CMK (cell line): ENCODE results near the gene KLHDC4.
A peak's percentile ranks its signal among the peaks of the same experiment; 100 is the strongest.
"Not testable (repeated sequence)": the region's sequence is repeated elsewhere in the genome, so short reads cannot be mapped to it uniquely, and the experiment has no call there.

Experiments
- DNase-seq: peaks from one replicate; pipeline ENCODE4 v3.0.0-alpha.2; 2010; ENCODE audit warnings: low read depth

Gene KLHDC4

DNA sequence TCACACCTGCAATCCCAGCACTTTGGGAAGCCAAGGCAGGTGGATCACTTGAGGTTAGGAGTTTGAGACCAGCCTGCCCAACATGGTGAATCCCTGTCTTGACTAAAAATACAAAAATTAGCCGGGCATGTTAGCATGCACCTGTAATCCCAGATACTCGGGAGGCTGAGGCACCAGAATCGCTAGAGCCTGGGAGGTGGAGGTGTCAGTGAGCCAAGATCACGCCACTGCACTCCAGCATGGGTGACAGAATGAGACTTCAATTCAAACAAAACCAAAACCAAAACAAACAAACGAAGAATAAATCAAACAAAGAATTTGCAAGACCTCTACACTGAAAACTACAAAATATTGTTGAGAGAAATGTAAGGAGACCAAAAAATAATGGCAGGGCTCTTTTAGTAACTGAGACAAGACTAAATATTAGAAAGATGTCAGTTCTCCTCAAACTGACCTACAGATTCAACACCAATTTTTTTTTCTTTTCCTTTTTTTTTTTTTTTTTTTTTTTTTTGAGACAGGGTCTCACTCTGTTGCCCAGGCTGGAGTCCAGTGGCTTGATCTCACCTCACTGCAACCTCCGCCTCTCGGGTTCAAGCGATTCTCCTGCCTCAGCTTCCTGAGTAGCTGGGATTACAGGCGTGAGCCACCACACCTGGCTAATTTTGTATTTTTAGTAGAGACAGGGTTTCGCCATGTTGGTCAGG is 23.1 kb upstream of the KLHDC4 start:
- not testable (repeated sequence) for DNase-seq

DNA sequence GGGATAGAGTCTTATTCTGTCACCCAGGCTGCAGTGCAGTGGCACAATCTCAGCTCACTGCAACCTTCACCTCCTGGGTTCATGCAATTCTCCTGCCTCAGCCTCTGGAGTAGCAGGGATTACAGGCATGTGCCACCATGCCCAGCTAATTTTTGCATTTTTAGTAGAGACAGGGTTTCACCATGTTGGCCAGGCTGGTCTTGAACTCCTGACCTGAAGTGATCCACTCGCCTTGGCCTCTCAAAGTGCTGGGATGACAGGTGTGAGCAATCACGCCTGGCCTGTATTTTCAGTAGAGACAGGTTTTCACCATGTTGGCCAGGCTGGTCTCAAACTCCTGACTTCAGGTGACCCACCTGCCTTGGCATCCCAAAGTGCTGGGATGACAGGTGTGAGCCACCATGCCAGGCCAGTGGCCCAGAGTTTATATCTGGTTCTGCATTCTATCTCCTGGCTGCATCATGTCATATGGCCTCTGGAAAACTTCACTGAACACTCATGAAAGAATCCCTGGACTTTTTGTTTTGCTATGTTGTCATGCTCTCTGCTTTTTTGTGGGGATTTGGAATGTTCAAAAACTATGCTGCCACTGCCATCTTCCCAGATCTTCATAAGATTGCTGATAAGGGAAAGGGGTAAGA is 21.8 kb upstream of the KLHDC4 start:
- DNase-seq, result not testable (repeated sequence)

DNA sequence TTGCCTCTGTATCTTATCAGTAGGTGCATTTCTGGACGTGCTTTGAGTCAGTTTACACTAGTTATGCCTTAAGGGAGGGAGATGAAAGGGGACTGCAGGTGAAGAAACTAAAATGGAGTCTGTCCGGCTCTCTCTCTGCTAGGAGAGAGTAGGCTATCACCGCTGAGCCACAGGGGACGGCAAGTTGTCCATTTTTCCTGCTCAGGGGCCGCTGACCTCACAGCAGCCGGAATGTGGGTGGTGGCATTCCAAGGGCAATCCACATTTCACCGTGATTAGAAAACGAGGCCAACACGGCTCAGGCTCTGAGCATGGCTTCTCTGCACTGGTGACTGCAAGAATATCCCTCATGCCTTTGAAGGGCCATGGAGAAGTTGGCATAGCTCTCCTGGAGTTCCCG is 19.0 kb upstream of the KLHDC4 start:
- no peak for DNase-seq

DNA sequence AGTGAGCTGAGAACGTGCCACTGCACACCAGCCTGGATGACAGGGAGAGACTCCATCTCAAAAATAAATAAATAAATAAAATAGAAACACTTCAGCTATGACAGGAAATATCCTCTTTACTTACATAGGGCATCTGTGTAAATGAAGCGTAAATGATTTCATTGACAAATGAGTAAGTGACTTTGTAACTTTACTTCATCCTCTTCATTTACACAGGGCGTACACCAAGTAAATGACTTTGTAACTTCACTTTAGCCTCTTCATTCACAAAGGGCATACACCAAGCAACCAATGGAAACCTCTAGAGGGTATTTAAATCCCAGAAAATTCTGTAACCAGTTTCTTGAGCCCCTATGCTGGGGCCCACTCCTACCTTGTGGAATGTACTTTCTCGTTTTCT is 16.2 kb upstream of the KLHDC4 start:
- no peak for DNase-seq

DNA sequence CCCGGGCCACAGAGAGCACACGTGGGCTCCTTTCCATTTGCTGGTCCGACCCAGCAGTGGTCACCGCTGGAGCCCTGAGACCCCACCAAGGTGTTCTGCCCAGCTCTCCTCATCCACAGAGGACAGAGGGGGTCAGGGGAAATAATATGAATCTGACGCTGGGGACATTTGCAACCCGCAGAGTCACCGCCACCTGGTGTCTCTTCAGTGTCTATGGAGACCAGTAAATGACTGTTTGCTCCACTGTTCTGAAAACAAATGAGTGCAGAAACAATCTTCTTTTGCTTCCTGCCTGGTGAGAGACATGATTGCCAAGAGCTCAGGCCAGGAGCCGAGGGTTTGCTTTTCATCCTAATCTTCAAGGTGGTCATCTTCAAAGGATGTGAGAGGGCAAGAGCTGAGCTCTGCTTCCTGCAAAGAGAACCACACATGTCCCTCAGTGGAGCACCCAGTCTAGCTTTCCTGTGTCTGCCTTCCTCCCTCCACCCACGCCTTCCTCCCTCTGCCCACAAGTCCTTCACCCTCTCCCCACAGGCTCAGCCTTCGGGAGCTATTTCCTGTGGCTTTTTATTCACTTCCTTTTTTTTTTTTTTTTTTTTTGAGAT is 14.7 kb upstream of the KLHDC4 start:
- DNase-seq, result peak; percentile 97

DNA sequence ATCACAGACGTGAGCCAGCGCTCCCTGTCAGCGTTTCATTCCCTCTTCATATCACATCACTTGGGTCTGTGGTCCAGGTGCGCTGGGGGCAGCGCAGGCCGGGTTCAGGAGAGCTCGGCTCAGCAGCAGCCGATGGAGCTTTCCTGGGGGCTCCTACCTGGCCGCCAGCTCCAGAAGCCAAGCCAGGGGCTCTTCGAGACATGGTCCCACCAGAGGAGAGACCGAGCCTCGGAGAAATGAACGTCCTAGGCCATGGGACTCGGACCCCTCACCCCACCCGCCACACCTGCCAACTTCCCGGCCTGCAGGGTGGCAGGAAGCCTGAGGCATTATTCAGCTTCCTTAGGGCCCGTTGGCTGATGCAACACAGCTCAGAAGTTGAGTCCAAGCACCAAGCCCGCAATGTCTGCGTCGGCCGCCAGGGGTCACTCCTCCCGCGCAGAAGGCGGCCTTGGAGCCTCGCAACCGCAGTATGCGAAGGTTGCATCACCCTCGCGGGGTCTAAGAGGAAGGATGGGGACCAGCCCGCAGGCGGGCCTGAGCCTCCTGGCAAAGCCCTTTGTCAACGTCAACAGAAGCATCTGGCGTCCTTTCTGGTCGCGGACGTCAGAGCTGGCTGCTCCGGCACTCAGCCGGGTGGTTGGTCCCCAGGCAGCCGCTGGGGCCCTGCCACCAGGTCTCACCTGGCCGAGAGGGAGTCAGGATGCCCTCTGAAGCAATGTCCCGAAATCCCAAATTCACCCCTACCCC is 13.2 kb upstream of the KLHDC4 start:
- DNase-seq, result peak; percentile 98

DNA sequence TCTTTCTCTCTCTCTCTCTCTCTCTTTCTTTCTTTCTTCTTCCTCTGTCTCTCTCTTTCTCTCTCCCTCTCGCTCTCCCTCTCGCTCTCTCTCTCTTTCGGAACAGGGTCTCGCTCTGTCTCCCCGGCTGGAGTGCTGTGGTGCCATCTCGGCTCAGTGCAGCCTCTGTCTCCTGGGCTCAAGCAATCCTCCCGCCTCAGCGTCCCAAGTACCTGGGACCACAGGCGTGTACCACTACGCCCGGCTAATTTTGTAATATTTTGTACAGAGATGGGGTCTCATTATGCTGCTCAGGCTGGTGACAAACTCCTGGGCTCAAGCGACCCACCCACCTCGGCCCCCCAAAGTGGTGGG is 12.7 kb upstream of the KLHDC4 start:
- no peak for DNase-seq

DNA sequence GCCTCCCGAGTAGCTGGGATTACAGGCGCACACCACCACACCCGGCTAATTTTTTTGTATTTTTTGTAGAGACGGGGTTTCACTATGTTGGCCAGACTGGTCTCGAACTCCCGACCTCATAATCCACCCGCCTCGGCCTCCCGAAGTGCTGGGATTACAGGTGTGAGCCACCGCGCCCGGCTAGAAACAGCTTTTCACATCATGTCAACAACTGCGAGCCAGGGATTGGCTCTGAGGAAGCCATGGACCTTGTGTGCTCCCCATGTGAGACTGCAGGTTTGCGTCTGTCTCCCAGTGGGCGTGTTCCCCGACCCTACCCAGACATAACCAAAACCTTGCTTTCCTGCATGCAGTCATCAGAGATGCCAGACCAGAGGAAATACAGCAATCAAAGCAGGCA is 8.1 kb upstream of the KLHDC4 start:
- DNase-seq, result not testable (repeated sequence)

DNA sequence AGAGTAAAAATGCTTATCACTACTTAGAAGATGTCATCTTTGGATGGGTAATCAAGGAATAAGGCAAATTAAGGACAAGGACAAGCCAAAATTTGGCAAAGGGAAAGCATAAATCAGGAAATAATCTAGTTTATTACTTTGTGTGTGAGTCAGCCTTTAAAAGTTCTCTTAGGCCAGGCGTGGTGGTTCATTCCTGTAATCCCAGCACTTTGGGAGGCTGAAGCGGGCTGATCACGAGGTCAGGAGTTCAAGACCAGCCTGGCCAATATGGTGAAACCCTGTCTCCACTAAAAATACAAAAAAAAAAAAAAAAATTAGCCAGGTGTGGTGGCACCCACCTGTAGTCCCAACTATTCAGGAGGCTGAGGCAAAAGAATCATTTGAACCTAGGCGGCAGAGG is 1.7 kb upstream of the KLHDC4 start:
- not testable (repeated sequence) for DNase-seq

DNA sequence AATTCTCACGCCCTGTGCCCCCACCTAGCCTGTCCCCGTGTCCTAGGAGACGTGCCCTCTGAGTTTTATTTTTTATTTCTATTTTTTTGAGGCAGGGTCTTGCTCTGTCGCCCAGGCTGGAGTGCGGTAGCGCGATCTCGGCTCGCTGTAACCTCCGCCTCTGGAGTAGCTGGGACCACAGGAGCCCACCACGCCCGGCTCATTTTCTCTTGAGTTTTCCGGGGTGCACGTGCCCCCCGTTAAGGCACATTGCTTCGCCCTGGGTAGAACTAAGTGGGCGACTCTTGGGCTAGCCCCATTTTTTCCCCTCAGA is 655 bp upstream of the KLHDC4 start:
- no peak for DNase-seq

DNA sequence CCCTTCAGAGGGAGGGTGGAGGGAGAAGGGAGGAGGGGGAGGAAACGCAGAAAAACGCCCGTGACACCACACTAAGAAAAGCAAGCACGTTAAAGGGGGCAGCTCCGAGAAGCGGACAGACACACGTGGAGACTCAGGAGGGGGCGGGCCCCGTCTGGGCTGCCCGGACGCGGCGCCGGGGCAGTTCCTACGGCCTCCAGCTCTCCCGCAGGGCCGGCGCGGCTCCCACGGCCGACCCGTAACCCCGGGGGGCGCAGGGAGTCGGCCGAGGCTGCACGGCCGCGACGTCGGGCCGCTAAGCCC is 362 bp downstream of the KLHDC4 start:
- peak; percentile 31 for DNase-seq

DNA sequence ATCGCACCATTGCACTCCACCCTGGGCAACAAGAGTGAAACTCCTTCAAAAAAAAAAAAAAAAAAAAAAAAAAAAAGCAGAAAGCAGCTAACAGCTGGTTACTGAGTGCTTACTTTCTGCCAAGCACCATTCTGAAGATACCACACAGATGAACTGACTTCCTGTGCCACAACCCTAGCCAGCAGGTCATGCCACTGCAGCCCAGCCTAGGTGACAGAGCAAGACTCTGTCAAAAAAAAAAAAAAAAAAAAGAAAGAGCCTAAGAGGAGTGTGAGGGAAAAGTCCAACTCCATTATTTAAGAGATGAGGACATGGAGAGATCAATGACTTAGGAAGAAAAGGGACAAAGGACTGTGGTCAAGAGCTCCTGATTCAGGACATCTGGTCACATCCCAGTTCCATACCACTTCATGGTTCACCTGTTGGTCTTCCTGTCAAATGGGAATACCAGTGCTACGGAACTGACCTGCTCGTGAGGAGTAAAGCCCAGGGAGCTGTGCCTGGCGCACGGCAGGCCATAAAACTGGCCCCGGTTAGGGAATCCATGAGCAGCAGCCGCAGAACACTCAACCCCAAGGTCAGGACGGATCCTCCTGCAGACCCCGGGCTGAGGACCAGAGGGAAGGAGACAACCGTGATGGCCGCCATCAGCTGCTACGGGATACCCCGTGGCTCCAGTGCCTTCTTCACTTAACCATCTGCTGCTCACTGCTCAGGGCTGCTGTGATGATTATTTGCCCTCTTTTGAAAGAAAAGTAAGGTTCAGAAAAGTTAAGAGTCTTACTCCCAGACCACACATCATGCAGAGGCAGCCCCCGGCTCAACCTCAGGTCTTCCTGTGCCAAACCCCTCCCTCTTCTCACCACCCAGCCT is 950 bp downstream of the KLHDC4 start:
- no peak for DNase-seq

DNA sequence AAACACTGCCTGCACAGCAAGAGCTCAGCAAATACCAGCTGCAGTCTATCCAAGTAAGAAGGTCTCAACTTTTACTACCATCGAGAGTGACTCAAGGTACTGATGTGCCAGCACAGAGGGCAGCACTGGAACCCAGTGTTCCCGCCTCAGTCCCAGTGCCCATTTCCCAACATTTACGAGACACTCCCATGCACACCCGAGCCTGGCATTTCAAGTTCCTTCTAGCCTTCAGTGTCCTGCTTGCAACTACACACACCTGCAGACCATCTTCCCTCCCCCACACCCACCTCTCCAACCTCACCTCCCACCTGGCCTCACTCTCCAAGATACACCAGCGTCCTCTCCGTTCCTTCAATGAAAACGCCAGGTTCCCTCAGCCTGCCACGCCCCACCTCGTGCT is 3.2 kb downstream of the KLHDC4 start:
- DNase-seq, result no peak

DNA sequence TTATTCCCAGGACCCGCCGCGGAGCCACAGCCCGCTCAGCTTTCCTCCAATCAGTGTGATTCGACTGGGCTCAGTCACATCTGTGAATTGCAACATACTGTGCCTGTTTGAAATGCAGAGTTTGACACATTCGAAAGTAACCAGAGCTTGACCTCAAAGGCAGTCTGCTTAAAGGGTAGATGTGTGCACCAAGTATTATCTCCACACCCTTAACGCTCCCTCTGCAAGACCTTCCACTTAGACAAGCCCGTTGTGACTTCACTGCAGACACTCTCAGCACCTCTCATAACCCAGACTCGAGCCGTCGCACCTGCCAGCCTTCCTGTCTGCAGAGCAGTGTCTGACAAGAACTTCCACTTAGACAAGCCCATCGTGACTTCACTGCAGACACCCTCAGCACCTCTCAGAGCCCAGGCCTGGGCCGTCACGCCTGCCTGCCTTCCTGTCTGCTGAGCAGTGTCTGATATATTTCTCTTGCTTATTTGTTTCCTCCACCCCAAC is 3.7 kb downstream of the KLHDC4 start:
- no peak for DNase-seq

DNA sequence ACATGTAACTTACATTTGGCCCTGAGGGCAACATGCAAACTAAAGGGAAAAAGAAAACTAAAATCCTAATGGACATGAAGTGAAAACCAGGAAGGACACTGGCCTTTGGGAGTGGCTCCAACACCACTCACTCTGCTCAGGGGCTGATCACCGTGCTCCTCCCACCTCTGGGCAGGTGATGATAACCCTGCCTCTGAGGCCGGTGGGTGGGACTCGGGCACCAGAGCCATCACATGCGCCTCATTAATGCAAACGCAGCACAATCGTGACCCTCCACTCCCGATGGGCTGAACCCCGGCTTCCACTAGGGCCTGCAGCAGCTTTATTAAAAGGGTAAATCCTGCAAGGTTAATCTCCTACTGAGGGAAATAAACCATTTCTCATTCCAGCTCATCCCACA is 4.7 kb downstream of the KLHDC4 start:
- no peak for DNase-seq

DNA sequence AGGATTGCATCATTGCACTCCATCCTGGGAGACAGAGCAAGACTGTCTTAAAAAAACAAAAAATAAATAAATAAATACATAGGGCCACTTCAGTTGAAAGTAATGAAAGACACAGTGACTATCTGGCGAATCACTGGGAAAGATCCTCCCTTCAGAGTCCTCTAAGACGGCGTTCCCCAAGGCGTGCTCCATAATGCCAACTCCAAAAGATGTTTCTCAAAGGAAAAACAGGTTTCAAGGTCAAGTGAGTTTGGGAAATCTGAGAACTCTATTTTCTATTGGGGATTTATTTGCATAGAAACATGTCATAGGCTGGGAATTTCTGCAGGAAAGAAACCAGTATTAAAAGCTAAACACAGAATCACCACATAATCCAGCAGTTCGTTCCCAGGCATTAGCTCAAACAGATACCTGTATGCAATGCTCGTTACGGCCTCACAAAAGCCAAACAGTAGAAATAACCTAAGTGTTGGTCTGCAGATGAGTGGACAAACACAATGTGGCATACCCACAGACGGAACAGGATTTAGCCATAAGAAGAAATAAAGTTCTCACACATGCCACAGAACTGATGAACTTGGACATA is 7.9 kb downstream of the KLHDC4 start:
- no peak for DNase-seq

DNA sequence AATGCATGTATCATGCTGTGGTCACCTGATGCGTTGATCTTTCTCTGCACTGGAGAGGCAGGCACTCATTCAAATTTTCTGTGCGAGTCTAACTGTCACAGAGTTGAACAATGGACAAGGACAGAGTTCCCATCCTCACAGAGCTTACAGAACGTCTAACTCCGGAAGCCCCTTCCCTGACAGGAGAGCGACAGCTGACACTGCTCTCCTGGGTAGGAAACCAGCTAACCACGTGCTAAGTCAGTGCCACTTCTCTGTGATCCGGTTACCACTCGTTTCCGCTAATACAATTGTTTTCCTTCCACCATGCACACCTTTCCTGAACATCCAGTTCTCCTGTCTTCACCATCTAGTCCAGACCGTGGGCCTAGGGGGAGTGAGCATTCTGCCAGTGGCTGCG is 11.3 kb downstream of the KLHDC4 start:
- DNase-seq, result no peak

DNA sequence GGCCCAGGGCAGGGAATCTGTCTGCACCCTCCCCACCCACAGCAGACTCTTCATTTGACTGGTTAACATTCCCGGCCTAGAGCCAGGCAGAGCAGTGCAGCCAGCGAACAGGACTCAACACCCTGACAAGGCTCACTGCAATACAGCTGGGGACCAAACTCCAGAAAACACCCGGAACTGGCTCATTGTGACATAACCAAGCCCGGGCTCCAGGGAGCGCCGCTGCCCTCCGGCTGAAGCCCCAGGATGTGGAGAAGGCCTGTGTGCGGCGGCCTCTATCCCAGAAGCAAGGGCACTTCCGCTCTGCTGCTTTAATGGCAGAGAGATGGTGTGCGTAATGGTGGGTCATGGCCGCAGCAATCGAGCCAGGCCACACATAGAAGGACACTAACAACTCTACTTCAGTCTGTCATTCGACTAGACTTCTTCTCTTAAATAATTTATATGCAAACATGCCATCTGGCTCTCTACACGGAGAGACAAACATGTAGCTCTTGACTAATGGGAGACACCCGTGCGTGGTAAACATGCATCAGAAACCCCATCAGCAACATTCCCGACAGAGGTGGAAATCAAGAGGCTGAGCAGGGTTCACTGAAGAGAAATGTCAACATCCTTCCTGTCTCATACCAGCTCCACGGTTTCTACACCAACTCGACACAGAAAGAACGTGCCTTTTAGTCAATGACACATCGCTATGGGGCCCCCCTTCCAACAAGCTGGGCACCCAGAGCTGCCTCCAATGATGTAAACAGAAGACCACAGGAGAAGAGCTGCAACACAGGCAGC is 18.0 kb downstream of the KLHDC4 start:
- DNase-seq, result no peak

DNA sequence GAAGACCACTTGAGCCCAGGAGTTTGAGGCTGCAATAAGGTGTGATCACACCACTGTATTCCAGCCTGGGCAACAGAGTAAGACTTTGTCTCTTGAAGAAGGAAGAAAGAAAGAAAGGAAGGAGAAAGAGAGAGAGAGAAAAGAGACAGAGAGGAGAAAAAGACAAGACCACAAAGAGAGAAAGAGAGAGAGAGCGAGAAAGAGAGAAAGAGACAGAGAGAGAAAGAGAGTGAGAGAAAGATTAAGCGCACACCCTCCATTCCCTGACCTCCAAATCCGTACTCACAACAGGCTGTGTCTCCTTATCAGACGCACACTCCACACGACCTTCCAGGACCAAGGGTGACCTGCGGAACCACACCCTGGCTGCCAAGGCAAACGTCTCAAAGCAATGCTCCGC is 19.6 kb downstream of the KLHDC4 start:
- no peak for DNase-seq

DNA sequence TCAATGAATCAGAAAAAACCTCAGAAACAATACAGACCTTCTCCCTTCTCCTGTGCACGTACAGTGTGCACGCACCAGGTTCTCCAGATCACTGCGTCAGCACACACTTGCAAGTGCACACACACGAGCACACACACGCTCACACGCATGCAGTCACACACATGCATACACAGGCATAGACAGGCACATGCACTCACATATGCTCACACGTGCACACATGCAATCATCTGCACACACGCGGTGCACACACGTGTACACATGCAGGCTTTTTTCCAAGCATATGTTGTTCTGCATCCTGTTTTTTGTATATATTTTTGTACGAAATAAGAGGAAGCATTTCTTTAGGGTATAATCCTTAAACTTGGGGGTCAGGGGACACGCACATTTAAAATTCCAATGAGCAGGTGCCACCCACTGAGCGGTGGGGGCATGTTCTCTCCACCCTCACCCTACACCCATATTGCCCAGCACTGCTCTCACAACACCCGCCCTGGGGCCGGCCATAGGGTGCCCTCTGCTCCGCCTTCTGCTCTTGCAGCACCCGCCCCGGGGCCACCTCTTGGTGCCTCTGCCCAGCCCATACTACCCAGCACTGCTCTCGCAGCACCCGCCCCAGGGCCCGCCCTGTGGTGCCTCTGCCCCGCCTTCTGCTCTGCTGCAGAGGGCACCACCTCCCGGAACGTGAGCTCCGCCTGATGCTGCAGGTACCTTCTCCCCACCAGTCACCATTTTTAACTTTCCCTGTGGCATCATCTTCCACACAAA is 20.9 kb downstream of the KLHDC4 start:
- no peak for DNase-seq
